NAMALWA (cell line): Measurements from ENCODE around the gene KLHL21.
A peak's percentile ranks its signal among the peaks of the same experiment; 100 is the strongest.
"Not testable (repeated sequence)": the region's sequence is repeated elsewhere in the genome, so short reads cannot be mapped to it uniquely, and the experiment has no call there.

ENCODE experiments used
- DNase-seq: peaks from one replicate; pipeline ENCODE4 v3.0.0-alpha.2; 2015; ENCODE audit warnings: low spot score

Gene KLHL21

GRCh38 chr1:6584126-6585080, 18.3 kb downstream of the KLHL21 start:
- DNase-seq, result no peak

- no peak for DNase-seq
Measured at GRCh38 chr1:6582370-6582769, 20.3 kb downstream of the KLHL21 start.

- peak; percentile 41 for DNase-seq
Measured at GRCh38 chr1:6581561-6582305, 20.9 kb downstream of the KLHL21 start.

GRCh38 chr1:6580593-6581409, 21.9 kb downstream of the KLHL21 start:
- peak; percentile 68 for DNase-seq

GRCh38 chr1:6580119-6580592, 22.5 kb downstream of the KLHL21 start:
- DNase-seq, result peak; percentile 68

GRCh38 chr1:6579374-6580118, 23.1 kb downstream of the KLHL21 start, which contains the start of gene ZBTB48:
ZBTB48 (plus strand) TSS chr1:6579994; CDS start chr1:6580610, 616 bp downstream.
- peak; percentile 99 for DNase-seq

DNA sequence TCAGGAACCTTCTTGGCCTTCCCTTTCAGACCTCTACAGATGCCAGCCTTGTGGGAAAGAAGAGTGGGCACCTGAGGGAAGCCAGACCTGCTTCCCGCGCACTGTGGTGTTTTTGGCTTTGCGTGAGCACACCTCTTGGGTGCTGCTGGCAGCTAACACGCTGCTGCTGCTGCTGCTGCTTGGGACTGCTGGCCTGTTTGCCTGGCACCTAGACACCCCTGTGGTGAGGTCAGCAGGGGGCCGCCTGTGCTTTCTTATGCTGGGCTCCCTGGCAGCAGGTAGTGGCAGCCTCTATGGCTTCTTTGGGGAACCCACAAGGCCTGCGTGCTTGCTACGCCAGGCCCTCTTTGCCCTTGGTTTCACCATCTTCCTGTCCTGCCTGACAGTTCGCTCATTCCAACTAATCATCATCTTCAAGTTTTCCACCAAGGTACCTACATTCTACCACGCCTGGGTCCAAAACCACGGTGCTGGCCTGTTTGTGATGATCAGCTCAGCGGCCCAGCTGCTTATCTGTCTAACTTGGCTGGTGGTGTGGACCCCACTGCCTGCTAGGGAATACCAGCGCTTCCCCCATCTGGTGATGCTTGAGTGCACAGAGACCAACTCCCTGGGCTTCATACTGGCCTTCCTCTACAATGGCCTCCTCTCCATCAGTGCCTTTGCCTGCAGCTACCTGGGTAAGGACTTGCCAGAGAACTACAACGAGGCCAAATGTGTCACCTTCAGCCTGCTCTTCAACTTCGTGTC, 23.9 kb downstream of the KLHL21 start:
- no peak for DNase-seq

DNA sequence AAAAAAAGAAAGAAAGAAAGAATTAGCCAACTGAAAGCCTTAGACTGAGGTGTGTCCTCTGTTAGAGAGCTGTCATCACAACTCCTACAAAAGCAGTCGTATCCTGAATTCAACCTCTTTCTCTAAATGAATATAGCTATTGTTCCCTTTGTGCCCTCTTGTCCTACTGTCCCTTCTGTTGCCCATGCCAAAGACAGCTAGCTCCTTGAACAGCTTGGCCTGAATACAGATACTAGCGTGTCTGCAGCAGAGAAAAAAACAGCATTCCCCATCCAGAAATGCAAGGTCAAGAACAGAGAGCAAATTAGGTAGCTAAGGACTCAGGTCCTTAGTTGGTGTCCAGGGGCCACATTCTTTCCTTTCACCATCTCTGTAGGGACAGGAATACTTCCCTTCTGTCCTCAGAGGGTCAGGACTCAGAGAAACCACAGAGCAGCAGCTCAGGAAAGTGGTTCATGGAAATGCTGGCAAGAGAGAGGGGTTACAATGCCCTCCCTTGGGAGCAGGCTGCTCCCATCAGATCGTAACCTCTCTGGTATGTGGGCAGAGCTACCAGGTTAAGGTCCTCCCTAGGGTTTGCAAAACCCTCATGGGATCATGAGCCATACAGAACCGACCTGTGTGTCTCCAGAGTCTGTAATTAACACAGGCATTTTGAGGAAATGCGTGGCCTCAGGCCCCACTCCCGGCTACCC, 24.7 kb downstream of the KLHL21 start:
- DNase-seq, result no peak

DNA sequence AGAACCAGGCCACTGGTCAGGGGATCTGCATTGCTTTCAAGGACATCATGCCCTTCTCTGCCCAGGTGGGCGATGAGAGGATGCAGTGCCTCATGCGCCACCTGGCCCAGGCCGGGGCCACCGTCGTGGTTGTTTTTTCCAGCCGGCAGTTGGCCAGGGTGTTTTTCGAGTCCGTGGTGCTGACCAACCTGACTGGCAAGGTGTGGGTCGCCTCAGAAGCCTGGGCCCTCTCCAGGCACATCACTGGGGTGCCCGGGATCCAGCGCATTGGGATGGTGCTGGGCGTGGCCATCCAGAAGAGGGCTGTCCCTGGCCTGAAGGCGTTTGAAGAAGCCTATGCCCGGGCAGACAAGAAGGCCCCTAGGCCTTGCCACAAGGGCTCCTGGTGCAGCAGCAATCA, 27.9 kb downstream of the KLHL21 start:
- no peak for DNase-seq

DNA sequence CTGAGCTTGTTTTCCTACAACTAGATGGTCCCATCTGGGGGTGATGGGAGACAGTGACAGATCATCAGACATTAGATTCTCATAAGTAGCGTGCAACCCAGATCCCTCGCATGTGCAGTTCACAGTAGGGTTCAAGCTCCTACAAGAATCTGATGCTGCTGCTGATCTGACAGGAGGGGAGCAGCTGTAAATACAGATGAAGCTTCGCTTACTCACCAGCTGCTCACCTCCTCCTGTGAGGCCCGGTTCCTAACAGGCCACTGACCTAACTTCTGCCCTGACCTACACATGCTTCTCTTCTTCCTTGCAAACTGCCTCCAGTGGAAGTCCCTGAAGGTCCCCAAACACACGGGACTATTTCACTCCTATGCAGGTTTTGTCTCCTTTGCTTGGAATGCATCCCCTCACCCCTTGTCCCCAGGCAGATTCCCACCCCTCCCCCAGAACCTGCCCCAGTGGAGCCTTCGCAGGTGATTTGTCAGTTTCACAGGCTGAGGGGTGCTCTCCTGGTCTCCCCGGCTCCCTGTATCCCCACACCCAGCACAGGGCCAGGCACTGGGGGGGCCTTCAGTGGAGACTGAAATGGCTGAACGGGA, 28.5 kb downstream of the KLHL21 start:
- DNase-seq, result no peak

- no peak for DNase-seq
Measured at GRCh38 chr1:6572653-6573383, 29.9 kb downstream of the KLHL21 start.

DNA sequence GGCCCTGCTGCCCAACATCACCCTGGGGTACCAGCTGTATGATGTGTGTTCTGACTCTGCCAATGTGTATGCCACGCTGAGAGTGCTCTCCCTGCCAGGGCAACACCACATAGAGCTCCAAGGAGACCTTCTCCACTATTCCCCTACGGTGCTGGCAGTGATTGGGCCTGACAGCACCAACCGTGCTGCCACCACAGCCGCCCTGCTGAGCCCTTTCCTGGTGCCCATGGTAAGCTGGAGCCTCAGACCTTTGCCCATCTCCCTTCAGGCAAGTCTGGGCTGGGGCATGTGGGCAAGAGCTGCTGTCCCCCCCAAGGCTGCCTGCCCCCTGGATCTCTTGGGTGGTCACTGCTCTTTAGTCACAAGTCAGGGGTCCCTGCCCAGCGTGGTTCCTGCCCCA, 31.7 kb downstream of the KLHL21 start:
- DNase-seq, result no peak

GRCh38 chr1:6570100-6570499, 32.6 kb downstream of the KLHL21 start:
- peak; percentile 80 for DNase-seq

- no peak for DNase-seq
Measured at GRCh38 chr1:6569033-6569432, 33.6 kb downstream of the KLHL21 start.

- peak; percentile 62 for DNase-seq
Measured at GRCh38 chr1:6560267-6560666, 42.4 kb downstream of the KLHL21 start.

DNA sequence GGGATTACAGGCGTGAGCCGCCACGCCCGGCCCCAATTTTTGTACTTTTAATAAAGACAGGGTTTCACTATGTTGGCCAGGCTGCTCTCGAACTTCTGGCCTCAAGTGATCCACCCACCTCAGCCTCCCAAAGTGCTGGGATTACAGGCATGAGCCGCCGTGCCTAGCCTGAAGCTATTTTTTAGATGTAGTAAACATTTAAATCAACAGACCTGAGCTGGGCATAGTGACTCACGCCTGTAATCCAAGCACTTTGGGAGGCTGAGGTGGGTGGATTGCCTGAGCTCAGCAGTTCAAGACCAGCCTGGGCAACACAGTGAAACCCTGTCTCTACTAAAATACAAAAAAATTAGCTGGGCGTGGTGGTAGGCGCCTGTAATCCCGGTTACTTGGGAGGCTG, 43.5 kb downstream of the KLHL21 start:
- not testable (repeated sequence) for DNase-seq

DNA sequence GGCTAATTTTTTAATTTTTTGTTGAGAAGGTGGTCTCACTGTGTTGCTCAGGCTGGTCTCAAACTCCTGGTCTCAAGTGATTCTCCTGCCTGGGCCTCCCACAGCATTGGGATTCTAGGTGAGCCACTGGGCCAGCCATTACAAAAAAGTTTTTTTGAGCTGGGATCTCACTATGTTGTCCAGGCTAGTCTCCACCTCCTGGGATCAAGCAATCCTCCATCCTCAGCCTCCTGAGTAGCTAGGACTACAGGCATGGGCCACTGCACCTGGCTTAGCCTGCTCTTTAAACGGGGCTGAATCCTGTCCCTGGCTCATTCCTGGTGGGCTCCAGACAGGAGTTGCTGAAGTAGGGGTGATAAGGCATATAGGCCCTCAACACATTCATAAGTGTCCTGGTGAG, 45.1 kb downstream of the KLHL21 start:
- no peak for DNase-seq

- DNase-seq, result no peak
Measured at GRCh38 chr1:6554907-6555778, 47.5 kb downstream of the KLHL21 start, which contains the start of gene TAS1R1. TAS1R1 (plus strand) TSS chr1:6555307; CDS start chr1:6555374, 67 bp downstream.
